Stromal cell of bone marrow (primary cell): ENCODE measurements around the gene PAGR1.
"Not testable (repeated sequence)": the region's sequence is repeated elsewhere in the genome, so short reads cannot be mapped to it uniquely, and the experiment has no call there.

Experiments used
- DNase-seq: peaks from one replicate; pipeline ENCODE4 v3.0.0-alpha.2; 2012; ENCODE audit warnings: low read depth

The PAGR1 gene

GRCh38 chr16:29864205-29864604, 48.3 kb downstream of the PAGR1 start:
- DNase-seq = no peak

DNA sequence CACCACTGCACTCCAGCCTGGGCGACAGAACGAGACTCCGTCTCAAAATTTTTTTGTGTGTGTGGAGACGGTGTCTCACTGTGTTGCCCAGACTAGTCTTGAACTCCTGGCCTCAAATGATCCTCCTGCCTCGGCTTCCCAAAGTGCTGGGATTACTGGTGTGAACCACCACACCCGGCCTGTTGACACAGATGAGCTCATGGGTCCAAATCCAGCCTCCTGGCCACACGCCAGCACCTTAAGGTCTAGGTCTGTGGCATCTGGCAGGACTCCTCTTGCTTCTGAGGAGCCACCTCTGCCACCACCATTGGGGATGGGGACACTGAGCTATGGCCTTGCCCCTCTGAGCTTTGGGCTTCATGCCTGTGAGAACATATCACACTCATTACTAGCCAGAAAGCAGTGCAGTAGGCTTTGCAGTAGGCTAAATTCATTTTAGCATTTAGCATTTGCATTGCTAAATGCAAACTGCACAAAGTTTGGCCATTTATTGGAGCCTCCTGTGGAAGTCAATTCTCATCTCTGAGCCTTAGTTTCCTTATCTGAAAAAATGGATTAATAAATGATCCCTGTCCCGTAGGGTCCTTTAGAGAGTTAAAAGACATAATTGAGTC, 52.6 kb downstream of the PAGR1 start:
- DNase-seq = no peak

DNA sequence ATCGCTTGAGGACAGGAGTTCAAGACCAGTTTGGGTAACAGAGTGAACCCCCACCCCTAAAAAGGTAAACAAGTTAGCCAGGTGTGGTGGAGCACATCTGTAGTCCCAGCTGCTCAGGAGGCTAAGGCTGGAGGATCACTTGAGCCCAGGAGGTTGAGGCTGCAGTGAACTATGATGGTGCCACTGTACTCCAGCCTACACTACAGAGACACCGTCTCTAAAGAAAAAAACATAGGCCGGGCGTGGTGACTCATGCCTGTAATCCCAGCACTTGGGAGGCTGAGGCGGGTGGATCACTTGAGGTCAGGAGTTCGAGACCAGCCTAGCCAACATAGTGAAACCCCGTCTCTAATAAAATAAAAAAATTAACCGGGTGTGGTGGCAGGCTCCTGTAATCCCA, 53.1 kb downstream of the PAGR1 start:
- not testable (repeated sequence) for DNase-seq
